ENCODE data around the gene CLTB. TPM values are rescaled to one million over a fixed set of nuclear protein-coding genes. Genes with fewer than 3 reads are reported as not detected.

Gene CLTB
- total RNA-seq, 1 experiment from 2014 or later: 58.6 TPM

GRCh38 chr5:176364765-176365350 is 51.5 kb downstream of the CLTB start:
- Histone ChIP-seq H3K27me3 (ENCODE audit: insufficient read depth, low read length) (no peaks in the 10 kb centered on the region), H4K20me1 (ENCODE audit: insufficient read depth) (no peaks in the 10 kb centered on the region), H3K79me2 (ENCODE audit: insufficient read depth, low read length) (peaks cover 16% of the 10 kb centered on the region), H3K9ac (ENCODE audit: low read length) (no peak overlapping the region), H3K27ac (ENCODE audit: low read depth, low read length) (no peak overlapping the region), H3K4me2 (ENCODE audit: low read length) (no peak overlapping the region), H3K4me1 (ENCODE audit: control insufficient read depth in 1 of 2, insufficient read depth in 2 of 2, low read length in 2 of 2) (peaks cover 9 to 19% of the 10 kb centered on the region in 2 experiments), H3K9me3 (ENCODE audit: control insufficient read depth in 1 of 2, insufficient read depth in 1 of 2, low read depth in 1 of 2, low read length in 2 of 2) (no peaks in the 10 kb centered on the region), H3K36me3 (ENCODE audit: control insufficient read depth in 1 of 2, insufficient read depth in 2 of 2, low read length in 2 of 2) (no peaks in the 10 kb centered on the region), H3K9me2 (ENCODE audit: insufficient read depth) (no peaks in the 10 kb centered on the region), H3K4me3 (replicated peaks in 1 of 2; ENCODE audit: low read depth in 1 of 2, low read length in 2 of 2) (no peak overlapping the region), H2AFZ (ENCODE audit: low read depth, low read length, poor library complexity, severe bottlenecking) (no peak overlapping the region)
- no peak for DNase-seq (ENCODE audit: low read depth, low spot score)
- POLR2A ChIA-PET: no interaction called here
- RAD21 ChIA-PET (ENCODE audit: low non-redundant PET in 1 of 2, low total read pairs in 2 of 2, uncharacterized antibody in 2 of 2, unreplicated experiment in 2 of 2): no interaction called here
- BruUV-seq (replicated peaks): no TSS peak
- no peak for TF ChIP-seq SRF (IDR thresholded peaks at IDR 0.05; ENCODE audit: low read depth)
- TF ChIP-seq EZH2 (IDR thresholded peaks at IDR 0.05): no peak
- TF ChIP-seq, protein P1, sequence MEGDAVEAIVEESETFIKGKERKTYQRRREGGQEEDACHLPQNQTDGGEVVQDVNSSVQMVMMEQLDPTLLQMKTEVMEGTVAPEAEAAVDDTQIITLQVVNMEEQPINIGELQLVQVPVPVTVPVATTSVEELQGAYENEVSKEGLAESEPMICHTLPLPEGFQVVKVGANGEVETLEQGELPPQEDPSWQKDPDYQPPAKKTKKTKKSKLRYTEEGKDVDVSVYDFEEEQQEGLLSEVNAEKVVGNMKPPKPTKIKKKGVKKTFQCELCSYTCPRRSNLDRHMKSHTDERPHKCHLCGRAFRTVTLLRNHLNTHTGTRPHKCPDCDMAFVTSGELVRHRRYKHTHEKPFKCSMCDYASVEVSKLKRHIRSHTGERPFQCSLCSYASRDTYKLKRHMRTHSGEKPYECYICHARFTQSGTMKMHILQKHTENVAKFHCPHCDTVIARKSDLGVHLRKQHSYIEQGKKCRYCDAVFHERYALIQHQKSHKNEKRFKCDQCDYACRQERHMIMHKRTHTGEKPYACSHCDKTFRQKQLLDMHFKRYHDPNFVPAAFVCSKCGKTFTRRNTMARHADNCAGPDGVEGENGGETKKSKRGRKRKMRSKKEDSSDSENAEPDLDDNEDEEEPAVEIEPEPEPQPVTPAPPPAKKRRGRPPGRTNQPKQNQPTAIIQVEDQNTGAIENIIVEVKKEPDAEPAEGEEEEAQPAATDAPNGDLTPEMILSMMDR (IDR thresholded peaks at IDR 0.05 in 2 of 3, conservative IDR thresholded peaks at IDR 0.05 in 1 of 3; ENCODE audit: borderline replicate concordance in 1 of 3, insufficient read depth in 1 of 3, low read depth in 2 of 3, low read length in 2 of 3): no peak
- TF ChIP-seq YY1 (IDR thresholded peaks at IDR 0.05; ENCODE audit: extremely low read depth, insufficient replicate concordance, low read depth, low read length): no peak
- TF ChIP-seq TCF7L2 (IDR thresholded peaks at IDR 0.05; ENCODE audit: borderline replicate concordance, extremely low read depth, insufficient read depth, insufficient read length): no peak
- TF ChIP-seq ZFX (IDR thresholded peaks at IDR 0.05): no peak
- TF ChIP-seq ELF1 (IDR thresholded peaks at IDR 0.05; ENCODE audit: borderline replicate concordance, low read depth): no peak
- ATAC-seq: no peak
- intact Hi-C loops (cut with micrococcal nuclease): no loop called here
- CTCF ChIA-PET: no interaction called here

- ChIA-PET RAD21 (ENCODE audit: low non-redundant PET in 1 of 2, low total read pairs in 2 of 2, uncharacterized antibody in 2 of 2, unreplicated experiment in 2 of 2) (no interaction called here), POLR2A (interaction anchor here (0.7 to 1.2 kb wide), 3 partner anchors 8 to 19 kb away, joined by 3 to 5 read pairs (median 3); no protein-coding TSS in a partner anchor), CTCF (interaction anchor here (1.1 kb wide), 1 partner anchor 209 kb away, joined by 3 read pairs; no protein-coding TSS in a partner anchor)
- BruUV-seq (replicated peaks): no TSS peak
- 0 out of 2 replicates have a peak, but pooled peaks cover 5% of the 10 kb centered on the region for H4K20me1 ChIP-seq (ENCODE audit: insufficient read depth)
- peaks cover 3 to 14% of the 10 kb centered on the region in 2 experiments; a peak in 1 of 4 replicates for H3K36me3 ChIP-seq (ENCODE audit: control insufficient read depth in 1 of 2, insufficient read depth in 2 of 2, low read length in 2 of 2)
- H3K27ac ChIP-seq (ENCODE audit: low read depth, low read length): no peak overlapping the region
- peaks cover 34% of the 10 kb centered on the region for H3K79me2 ChIP-seq (ENCODE audit: insufficient read depth, low read length)
- H3K4me2 ChIP-seq (ENCODE audit: low read length): peak overlapping the region; percentile 98
- TF ChIP-seq ZNF274 (IDR thresholded peaks at IDR 0.05; ENCODE audit: low read depth, low read length): no peak
- peak overlapping the region; percentile 80 for H2AFZ ChIP-seq (ENCODE audit: low read depth, low read length, poor library complexity, severe bottlenecking)
- no peaks in the 10 kb centered on the region for H3K9me2 ChIP-seq (ENCODE audit: insufficient read depth)
- peaks cover 0 to 11% of the 10 kb centered on the region in 2 experiments; a peak in 2 of 4 replicates for H3K4me1 ChIP-seq (ENCODE audit: control insufficient read depth in 1 of 2, insufficient read depth in 2 of 2, low read length in 2 of 2)
- H3K27me3 ChIP-seq (ENCODE audit: insufficient read depth, low read length): no peaks in the 10 kb centered on the region
- intact Hi-C loops (cut with micrococcal nuclease): no loop called here
- ATAC-seq (no peak), DNase-seq (ENCODE audit: low read depth, low spot score) (no peak)
- H3K9ac ChIP-seq (ENCODE audit: low read length): peak overlapping the region; percentile 96
- peak overlapping the region; percentile 97 to 100 for H3K4me3 ChIP-seq (replicated peaks in 1 of 2; ENCODE audit: low read depth in 1 of 2, low read length in 2 of 2)
- H3K9me3 ChIP-seq (ENCODE audit: control insufficient read depth in 1 of 2, insufficient read depth in 1 of 2, low read depth in 1 of 2, low read length in 2 of 2): no peaks in the 10 kb centered on the region
These were observed 54.2 kb downstream of the CLTB start for GRCh38 chr5:176362233-176362490.
